IPS-NIHi11 (cell line): ENCODE results near the gene NEK7.

Experiments used
- DNase-seq: peaks from one replicate; pipeline ENCODE4 v3.0.0; 2012; ENCODE audit warnings: mixed read lengths, low spot score

Gene NEK7

DNA sequence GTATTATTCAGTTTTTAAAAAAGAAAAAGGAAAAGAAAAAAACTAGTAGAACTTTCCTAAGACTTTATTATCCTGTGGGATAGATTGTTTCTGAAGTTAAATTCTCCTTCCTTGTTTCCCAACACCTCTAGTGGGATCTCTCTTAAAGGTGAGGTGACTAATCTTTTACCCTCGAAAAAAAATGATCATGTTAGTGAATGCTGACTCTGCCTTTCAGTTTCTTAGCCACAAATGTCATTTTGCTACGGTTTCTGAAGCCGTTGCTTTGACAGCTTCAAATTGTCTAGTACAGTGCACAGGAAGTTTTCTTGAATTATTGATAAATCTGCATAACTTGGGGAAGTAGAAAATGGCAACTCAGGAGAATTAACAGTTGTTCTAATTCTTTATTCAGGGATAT lies 13.0 kb upstream of the NEK7 start:
- DNase-seq: no peak

- DNase-seq: no peak
Measured at GRCh38 chr1:198147216-198147615, 9.6 kb upstream of the NEK7 start.

GRCh38 chr1:198150369-198150768 lies 6.4 kb upstream of the NEK7 start:
- DNase-seq: no peak

DNA sequence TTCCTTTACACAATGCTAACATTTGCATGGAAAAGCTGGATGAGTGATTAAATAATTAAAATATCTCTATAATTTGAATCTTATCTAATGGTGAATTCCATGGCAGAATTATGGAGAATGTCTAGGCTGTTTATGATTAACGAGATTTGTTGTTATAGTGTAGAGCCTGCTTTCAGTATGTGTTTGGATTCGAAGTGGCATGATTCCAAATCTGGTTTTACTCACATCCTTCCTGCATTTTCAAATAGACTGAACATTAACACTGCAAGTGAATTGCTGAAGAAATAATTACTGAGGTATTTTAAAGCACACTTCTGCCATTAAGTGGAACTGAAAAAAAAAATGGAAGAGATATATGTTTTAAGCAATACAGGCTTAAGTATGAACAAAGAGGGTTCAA lies 5.1 kb upstream of the NEK7 start:
- DNase-seq: no peak

GRCh38 chr1:198153103-198153502 lies 3.7 kb upstream of the NEK7 start:
- no peak for DNase-seq

GRCh38 chr1:198153804-198154203 lies 3.0 kb upstream of the NEK7 start:
- DNase-seq: no peak

- no peak for DNase-seq
Measured at GRCh38 chr1:198155253-198155652, 1.5 kb upstream of the NEK7 start.

DNA sequence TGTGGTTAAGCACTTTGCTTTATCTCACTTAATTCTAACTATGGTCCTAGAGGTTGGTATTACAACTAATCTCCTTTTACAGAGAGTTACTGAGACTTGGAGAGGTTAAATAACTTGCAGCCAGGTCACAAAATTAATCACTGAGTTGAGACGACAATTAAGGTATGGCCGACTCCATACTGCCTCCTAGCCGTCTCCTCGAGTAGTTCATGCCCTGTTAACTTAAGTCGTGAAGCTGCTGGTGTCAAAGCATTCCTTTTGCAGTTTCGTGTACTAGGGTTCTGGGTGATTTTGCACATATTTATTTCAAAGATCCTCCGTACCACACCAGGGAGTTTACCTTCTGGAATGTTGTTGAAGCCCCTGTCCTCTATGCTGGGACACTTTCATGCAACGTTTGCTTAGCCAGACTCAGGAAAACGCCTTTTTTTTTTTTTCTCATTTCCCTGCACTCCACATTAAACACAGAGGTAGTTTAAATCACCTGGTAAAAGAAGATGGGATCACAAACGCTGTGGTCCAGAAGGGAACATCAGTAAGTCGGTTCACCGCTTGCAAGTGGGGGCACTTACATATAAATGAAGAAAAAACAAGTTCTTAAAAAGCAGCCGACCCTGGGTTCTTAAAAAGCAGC lies 570 bp upstream of the NEK7 start:
- DNase-seq: peak; percentile 50

DNA sequence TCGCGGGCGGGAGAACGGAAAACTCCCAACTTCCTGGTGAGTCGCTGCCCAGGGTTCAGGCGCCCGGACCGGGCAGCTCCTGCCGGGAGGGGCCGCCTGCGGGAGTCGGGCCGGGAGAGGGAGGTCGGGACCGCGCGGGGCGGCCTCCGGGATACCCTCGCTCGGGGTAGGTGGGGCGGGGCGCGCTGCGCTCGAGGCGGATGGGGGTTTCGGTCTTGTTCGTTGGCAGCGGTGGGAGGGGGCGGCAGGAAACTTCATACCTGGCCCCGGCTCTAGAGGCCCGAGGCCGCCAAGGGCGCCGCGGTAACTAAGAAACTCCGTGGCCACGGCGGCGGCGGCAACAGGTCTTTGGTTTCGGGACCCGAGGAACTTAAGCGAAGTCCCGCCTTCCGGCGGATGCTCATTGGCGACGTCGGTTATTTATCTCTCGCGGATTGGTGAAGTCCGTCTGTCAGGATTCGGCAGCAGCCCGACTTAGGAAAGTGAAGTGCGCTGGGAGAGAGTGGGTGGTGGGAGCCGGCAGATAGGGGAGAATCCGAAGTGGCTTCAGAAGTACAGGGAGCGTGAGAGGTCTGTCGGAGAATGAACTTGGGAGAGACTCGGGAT lies 546 bp downstream of the NEK7 start:
- peak; percentile 78 for DNase-seq

- DNase-seq: no peak
Measured at GRCh38 chr1:198157847-198158725, 1.3 kb downstream of the NEK7 start.

- DNase-seq: peak; percentile 88
Measured at GRCh38 chr1:198158735-198159589, 2.2 kb downstream of the NEK7 start.

DNA sequence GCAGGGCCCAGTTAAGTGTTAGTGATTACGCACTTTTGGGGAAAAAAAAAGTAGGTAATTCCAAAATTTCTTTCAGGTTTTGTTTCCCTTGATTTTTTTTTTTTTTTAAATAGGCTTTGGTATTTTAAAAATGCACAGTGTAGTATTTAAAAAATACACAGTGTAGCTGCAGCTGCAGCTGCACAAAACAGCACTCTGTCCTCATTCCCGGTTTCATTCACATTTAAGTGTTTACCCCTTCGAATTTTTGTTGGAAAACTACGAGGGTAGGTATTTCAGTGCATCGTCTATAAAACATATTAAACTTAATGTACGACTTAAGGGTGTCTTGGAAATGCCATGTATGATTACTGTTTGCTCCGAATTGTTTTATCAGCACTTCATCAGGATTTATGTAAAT lies 3.4 kb downstream of the NEK7 start:
- DNase-seq: no peak

DNA sequence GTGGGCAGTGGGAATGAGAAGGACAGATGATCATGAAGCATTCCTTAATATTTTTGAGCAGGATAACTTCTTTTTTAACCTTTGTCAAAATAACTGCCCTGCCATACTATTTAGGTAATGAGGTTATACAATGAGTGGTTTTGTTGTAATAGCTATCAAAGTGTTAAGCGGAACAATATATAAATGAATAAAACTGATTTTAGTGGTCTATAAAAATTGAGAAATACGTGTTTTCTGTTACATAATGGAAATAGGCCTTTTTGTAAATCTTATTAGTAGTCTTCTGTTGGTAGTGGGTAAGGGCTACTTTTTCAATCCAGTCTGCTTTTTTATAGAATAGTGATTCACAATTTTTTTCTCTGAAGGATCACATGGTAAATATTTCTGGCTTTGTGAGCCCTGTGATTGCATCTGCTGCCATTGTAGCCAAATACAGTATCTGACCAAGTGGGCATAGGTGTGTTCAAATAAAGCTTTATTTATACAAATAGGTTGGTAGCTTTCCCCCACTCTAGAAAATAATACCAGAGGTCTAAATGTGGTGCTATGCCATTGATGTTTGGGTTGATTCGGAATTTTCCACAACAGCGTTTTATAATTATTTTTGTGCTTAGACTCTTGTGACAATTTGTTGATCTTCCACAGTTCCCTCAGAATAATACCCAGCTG lies 4.3 kb downstream of the NEK7 start:
- DNase-seq: no peak

GRCh38 chr1:198161718-198162090 lies 4.9 kb downstream of the NEK7 start:
- no peak for DNase-seq

DNA sequence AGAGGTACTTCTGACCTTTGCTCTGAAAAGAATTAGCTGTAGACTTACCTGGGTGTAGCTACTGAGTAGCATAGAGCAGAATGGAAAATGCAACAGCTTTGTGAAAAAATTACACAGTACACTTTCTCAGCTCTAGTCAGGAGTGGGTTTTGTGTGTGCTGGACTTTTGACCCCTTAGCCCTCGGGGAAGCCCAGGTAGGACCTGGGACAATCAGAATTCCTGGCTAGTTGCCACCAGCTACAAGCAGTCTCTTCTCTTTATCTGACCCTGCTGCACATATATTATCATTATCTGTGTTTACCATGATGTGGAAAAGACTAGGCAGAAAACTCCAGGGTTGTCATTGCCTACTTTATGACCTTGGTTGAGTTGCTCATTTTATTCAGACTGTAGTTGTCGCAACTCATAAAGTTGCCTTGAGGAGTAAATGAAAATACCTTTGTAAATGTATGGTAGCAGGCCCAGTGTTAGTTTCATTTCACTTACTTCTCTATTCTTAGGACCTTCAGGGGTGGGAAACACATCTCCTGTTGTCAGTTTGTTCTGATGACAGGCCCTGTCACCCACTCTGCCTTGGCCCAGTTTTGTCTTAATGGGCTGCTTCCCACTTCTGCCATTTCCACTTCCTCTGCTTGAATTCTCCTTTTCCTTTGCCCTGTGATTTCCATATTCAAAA lies 5.4 kb downstream of the NEK7 start:
- no peak for DNase-seq

GRCh38 chr1:198165927-198166647 lies 9.3 kb downstream of the NEK7 start:
- no peak for DNase-seq

DNA sequence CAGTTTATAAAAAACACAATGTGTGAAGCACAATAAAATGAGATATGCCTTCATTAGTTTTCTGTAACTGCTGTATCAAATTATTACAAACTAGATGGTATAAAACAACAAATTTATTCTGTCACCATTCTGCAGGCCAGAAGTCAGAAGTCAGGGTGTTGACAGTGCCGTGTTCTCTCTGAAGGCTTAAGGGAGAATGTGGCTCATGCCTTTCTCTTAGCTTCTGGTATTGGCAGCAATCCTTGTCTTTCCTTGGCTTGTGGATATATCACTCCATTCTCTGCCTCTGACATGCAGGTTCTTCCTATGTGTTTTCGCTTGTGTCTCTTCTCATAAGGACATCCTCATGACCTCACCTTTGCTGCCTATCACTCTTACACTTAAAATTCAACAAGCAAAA lies 10.1 kb downstream of the NEK7 start:
- DNase-seq: no peak

DNA sequence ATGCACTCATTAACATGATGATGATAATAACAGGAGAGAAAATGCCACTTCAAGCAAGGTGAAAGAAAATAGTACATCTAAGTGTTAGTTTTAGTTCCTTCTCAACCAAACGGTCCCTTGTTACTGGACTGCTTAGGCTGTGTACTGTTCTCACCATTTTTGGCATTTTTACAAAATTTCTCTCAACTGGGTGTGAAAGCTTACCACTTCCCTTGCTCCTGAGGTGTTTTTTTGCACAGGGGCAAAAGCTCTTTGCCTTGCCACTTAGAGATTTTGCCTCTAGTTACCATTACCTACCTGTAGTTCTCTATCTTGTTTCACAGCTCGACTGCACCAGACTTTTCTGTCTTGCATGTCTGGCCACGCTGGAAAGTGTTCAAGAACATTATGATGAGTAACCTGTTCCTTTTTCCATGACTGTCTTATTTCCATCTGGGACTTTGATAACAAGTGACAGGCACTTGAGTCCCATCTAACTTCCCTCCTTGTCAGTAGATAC lies 10.7 kb downstream of the NEK7 start:
- no peak for DNase-seq

DNA sequence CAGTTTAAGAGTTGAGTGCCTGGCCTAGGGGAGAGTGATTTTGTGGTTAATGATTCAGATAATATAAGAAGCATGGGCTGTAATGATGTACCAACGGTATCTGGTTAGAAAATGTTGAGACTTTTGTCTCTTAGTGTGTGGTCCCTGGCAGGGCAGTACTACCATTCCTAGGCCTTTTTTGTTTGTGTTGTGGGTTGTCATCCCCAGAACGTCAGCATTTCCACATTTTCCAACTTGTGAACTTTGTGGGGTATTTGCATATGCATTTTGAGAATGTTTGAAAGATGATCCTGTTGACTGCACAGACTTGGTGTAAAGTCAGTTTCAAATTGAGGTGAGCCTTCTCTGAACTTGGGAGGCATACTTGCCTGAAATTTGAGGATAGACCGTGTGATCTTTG lies 11.4 kb downstream of the NEK7 start:
- DNase-seq: no peak

GRCh38 chr1:198169672-198170071 lies 12.9 kb downstream of the NEK7 start:
- no peak for DNase-seq
